ENCODE data around the gene PGLYRP3. TPM values are rescaled to one million over a fixed set of nuclear protein-coding genes. Genes with fewer than 3 reads are reported as not detected.

The PGLYRP3 gene
- total and polyA plus RNA-seq, 2 of the 13 experiments (the other 11 are each of a cell fraction or from before 2014, with no cell fraction given) = not detected

DNA sequence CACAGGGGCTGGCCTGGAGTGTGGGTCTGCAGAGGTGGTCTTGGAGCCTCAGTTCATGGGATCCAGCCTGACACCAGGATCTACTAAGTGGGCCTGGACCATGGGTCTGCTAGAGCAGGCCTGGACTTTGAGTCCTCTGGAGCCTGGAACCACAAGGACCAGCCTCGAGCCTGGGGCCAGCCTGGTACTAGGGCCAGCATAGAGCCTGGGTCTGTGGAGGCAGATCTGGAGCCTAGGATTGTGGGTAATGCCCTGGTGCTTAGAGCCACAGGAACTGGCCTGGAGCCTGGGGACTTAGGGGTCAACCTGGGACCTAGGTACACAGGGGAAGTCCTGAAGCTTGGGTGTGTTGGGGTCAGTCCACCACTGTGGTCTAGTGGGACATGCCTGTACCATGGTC is 40.6 kb downstream of the PGLYRP3 start:
- Histone ChIP-seq H3K4me1 (ENCODE audit: insufficient read depth, low read length) (no peaks in the 10 kb centered on the region), H3K36me3 (replicated peaks in 1 of 2; ENCODE audit: control insufficient read depth in 1 of 2, insufficient read depth in 2 of 2, low read length in 2 of 2) (no peaks in the 10 kb centered on the region), H3K4me3 (replicated peaks in 1 of 3; ENCODE audit: insufficient read depth in 1 of 3, low read depth in 2 of 3, low read length in 3 of 3) (no peak overlapping the region), H3K79me2 (ENCODE audit: insufficient read depth, low read length) (no peaks in the 10 kb centered on the region), H3K9me3 (ENCODE audit: low read length) (no peaks in the 10 kb centered on the region), H2AFZ (ENCODE audit: low read length) (no peak overlapping the region), H3K27ac (ENCODE audit: extremely low read length, insufficient read depth, low read length) (no peak overlapping the region), H3K27me3 (ENCODE audit: control insufficient read depth in 1 of 2, insufficient read depth in 2 of 2, low read length in 2 of 2) (peaks cover 0 to 3% of the 10 kb centered on the region in 2 experiments; a peak in 1 of 5 replicates), H3K4me2 (ENCODE audit: low read depth, low read length) (no peak overlapping the region), H4K20me1 (ENCODE audit: insufficient read depth, low read length) (no peaks in the 10 kb centered on the region), H3K9ac (ENCODE audit: insufficient read depth, low read depth, low read length) (no peak overlapping the region)
- ATAC-seq (no peak), DNase-seq (ENCODE audit: low spot score) (no peak), FAIRE-seq (no peak)
- intact Hi-C loops (cut with micrococcal nuclease; ENCODE audit: unreplicated experiment) (no loop called here), in situ Hi-C loops (cut with HindIII; ENCODE audit: extremely low pct_ligation_motif_present, low pct_unique_long_range_greater_than_20kb) (no loop called here)
- no peak for TF ChIP-seq CREB1 (IDR thresholded peaks at IDR 0.05)
- no peak for TF ChIP-seq CREB1 (CRISPR knock-in tag; IDR thresholded peaks at IDR 0.05)
- no peak for TF ChIP-seq BHLHE40 (IDR thresholded peaks at IDR 0.05; ENCODE audit: low read length)
- no peak for TF ChIP-seq FOXC1 (CRISPR knock-in tag; IDR thresholded peaks at IDR 0.05; ENCODE audit: borderline replicate concordance)
- TF ChIP-seq HMG20A (CRISPR knock-in tag; IDR thresholded peaks at IDR 0.05; ENCODE audit: borderline replicate concordance) = no peak
- TF ChIP-seq NR2C2 (CRISPR knock-in tag; IDR thresholded peaks at IDR 0.05; ENCODE audit: borderline replicate concordance) = no peak
- no peak for TF ChIP-seq ZNF530 (CRISPR knock-in tag; IDR thresholded peaks at IDR 0.05; ENCODE audit: low read depth)
- no peak for TF ChIP-seq FOSL2 (CRISPR knock-in tag; IDR thresholded peaks at IDR 0.05)
- no peak for TF ChIP-seq TAF15 (IDR thresholded peaks at IDR 0.05; ENCODE audit: low read depth, low read length, poor library complexity, severe bottlenecking)
- TF ChIP-seq, protein P1, sequence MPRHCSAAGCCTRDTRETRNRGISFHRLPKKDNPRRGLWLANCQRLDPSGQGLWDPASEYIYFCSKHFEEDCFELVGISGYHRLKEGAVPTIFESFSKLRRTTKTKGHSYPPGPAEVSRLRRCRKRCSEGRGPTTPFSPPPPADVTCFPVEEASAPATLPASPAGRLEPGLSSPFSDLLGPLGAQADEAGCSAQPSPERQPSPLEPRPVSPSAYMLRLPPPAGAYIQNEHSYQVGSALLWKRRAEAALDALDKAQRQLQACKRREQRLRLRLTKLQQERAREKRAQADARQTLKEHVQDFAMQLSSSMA (CRISPR knock-in tag; IDR thresholded peaks at IDR 0.05) = no peak
- no peak for TF ChIP-seq GABPA (IDR thresholded peaks at IDR 0.05; ENCODE audit: low read depth, low read length)
- TF ChIP-seq GABPA (CRISPR knock-in tag; IDR thresholded peaks at IDR 0.05; ENCODE audit: low read depth) = no peak
- TF ChIP-seq NPAS2 (CRISPR knock-in tag; IDR thresholded peaks at IDR 0.05; ENCODE audit: borderline replicate concordance) = no peak
- no peak for TF ChIP-seq HNRNPK (IDR thresholded peaks at IDR 0.05; ENCODE audit: low read depth, low read length, poor library complexity, severe bottlenecking)
- no peak for TF ChIP-seq ZNF12 (CRISPR knock-in tag; IDR thresholded peaks at IDR 0.05)
- TF ChIP-seq, protein P2, sequence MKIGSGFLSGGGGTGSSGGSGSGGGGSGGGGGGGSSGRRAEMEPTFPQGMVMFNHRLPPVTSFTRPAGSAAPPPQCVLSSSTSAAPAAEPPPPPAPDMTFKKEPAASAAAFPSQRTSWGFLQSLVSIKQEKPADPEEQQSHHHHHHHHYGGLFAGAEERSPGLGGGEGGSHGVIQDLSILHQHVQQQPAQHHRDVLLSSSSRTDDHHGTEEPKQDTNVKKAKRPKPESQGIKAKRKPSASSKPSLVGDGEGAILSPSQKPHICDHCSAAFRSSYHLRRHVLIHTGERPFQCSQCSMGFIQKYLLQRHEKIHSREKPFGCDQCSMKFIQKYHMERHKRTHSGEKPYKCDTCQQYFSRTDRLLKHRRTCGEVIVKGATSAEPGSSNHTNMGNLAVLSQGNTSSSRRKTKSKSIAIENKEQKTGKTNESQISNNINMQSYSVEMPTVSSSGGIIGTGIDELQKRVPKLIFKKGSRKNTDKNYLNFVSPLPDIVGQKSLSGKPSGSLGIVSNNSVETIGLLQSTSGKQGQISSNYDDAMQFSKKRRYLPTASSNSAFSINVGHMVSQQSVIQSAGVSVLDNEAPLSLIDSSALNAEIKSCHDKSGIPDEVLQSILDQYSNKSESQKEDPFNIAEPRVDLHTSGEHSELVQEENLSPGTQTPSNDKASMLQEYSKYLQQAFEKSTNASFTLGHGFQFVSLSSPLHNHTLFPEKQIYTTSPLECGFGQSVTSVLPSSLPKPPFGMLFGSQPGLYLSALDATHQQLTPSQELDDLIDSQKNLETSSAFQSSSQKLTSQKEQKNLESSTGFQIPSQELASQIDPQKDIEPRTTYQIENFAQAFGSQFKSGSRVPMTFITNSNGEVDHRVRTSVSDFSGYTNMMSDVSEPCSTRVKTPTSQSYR (CRISPR knock-in tag; IDR thresholded peaks at IDR 0.05; ENCODE audit: borderline replicate concordance) = no peak
- no peak for TF ChIP-seq SMAD9 (CRISPR knock-in tag; IDR thresholded peaks at IDR 0.05)
- TF ChIP-seq, protein P3, sequence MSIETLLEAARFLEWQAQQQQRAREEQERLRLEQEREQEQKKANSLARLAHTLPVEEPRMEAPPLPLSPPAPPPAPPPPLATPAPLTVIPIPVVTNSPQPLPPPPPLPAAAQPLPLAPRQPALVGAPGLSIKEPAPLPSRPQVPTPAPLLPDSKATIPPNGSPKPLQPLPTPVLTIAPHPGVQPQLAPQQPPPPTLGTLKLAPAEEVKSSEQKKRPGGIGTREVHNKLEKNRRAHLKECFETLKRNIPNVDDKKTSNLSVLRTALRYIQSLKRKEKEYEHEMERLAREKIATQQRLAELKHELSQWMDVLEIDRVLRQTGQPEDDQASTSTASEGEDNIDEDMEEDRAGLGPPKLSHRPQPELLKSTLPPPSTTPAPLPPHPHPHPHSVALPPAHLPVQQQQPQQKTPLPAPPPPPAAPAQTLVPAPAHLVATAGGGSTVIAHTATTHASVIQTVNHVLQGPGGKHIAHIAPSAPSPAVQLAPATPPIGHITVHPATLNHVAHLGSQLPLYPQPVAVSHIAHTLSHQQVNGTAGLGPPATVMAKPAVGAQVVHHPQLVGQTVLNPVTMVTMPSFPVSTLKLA (IDR thresholded peaks at IDR 0.05) = no peak
- no peak for TF ChIP-seq BRCA1 (CRISPR knock-in tag; IDR thresholded peaks at IDR 0.05)
- no peak for TF ChIP-seq ZIK1 (CRISPR knock-in tag; IDR thresholded peaks at IDR 0.05; ENCODE audit: borderline replicate concordance, low read depth)
- CTCF ChIA-PET (ENCODE audit: low intra/inter-chr PET ratio, low total read pairs) = no interaction called here
- no TSS peak for BruUV-seq (replicated peaks)
- POLR2A ChIA-PET = no interaction called here
- no CpG with 5 or more reads among the region's 1 CpG for WGBS (ENCODE audit: low lambda C conversion rate)
